Mesothelial cell of epicardium (in vitro differentiated cells): ENCODE results near the gene MFGE8. TPM values are rescaled to one million over a fixed set of nuclear protein-coding genes. Genes with fewer than 3 reads are reported as not detected.

Experiments used
- DNase-seq, 2 experiments: peaks; one replicate each; pipeline ENCODE4 v3.0.0; 2021; ENCODE audit warnings: low spot score in 2 of 2; ENCODE audit not compliant: unreplicated experiment in 2 of 2
- H3K27ac Mint-ChIP-seq: 2 replicates; pipeline ENCODE4 v1.8.0; 2021; ENCODE audit warnings: mixed read lengths
- H3K27me3 Mint-ChIP-seq: 2 replicates; pipeline ENCODE4 v1.8.0; 2021; ENCODE audit warnings: low read depth, mixed read lengths
- H3K36me3 Mint-ChIP-seq: 2 replicates; pipeline ENCODE4 v1.8.0; 2021; ENCODE audit warnings: mixed read lengths
- H3K4me1 Mint-ChIP-seq: 2 replicates; pipeline ENCODE4 v1.8.0; 2021; ENCODE audit warnings: mixed read lengths
- H3K4me3 Mint-ChIP-seq: 2 replicates; pipeline ENCODE4 v1.8.0; 2021; ENCODE audit warnings: mild to moderate bottlenecking, moderate library complexity, mixed read lengths
- H3K9me3 Mint-ChIP-seq: 2 replicates; pipeline ENCODE4 v1.8.0; 2021; ENCODE audit warnings: mixed read lengths
- total RNA-seq: library from RNA; stranded (reverse); gene quantifications from 3 replicates; pipeline ENCODE4 v1.2.1, GENCODE V29; 2021
- TF ChIP-seq, protein P1 (sequence below): fragments of 200-600 bp; sonication (generic); IDR thresholded peaks from one replicate; pipeline ENCODE4 v1.5.0; 2021; ENCODE audit warnings: antibody characterized with exemption; ENCODE audit not compliant: unreplicated experiment

Gene MFGE8
- total RNA-seq, 1 donor from 2014 or later: 181 TPM

DNA sequence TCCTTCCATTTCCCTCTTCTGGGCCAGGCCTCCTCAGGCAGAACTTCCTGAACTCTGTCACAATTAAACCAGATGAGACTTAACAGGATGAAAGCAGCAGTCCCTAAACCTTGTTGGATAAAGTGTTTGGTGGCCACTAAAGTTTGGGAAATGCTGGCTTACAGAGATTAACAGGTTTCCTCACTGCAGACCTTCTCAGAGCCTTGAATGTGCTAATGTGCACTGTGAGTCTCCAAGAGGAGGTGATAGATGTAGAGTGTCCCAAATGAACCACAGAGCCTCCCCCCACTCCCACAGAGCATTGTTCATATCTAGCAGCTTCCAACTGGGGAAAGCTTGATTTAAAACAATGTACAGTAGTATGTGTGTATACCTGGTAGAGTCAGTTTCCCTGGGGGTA lies 60.7 kb downstream of the MFGE8 start:
- H3K27ac Mint-ChIP-seq: no peak overlapping the region

GRCh38 chr15:88849376-88850072 lies 63.7 kb downstream of the MFGE8 start:
- no peak for DNase-seq
- no peaks in the 10 kb centered on the region for H3K4me1 Mint-ChIP-seq
- TF ChIP-seq, protein P1, sequence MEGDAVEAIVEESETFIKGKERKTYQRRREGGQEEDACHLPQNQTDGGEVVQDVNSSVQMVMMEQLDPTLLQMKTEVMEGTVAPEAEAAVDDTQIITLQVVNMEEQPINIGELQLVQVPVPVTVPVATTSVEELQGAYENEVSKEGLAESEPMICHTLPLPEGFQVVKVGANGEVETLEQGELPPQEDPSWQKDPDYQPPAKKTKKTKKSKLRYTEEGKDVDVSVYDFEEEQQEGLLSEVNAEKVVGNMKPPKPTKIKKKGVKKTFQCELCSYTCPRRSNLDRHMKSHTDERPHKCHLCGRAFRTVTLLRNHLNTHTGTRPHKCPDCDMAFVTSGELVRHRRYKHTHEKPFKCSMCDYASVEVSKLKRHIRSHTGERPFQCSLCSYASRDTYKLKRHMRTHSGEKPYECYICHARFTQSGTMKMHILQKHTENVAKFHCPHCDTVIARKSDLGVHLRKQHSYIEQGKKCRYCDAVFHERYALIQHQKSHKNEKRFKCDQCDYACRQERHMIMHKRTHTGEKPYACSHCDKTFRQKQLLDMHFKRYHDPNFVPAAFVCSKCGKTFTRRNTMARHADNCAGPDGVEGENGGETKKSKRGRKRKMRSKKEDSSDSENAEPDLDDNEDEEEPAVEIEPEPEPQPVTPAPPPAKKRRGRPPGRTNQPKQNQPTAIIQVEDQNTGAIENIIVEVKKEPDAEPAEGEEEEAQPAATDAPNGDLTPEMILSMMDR: no peak
- peak overlapping the region; percentile 39 for H3K27ac Mint-ChIP-seq
- H3K9me3 Mint-ChIP-seq: peaks cover 1% of the 10 kb centered on the region
- no peaks in the 10 kb centered on the region for H3K36me3 Mint-ChIP-seq
- H3K27me3 Mint-ChIP-seq: peaks cover 25% of the 10 kb centered on the region
- no peak overlapping the region for H3K4me3 Mint-ChIP-seq

More for the DNA sequence above, 60.7 kb downstream of the MFGE8 start:
- TF ChIP-seq, protein P1: no peak
- Mint-ChIP-seq H3K36me3 (no peaks in the 10 kb centered on the region), H3K4me1 (no peaks in the 10 kb centered on the region), H3K27me3 (peaks cover 26% of the 10 kb centered on the region), H3K4me3 (no peak overlapping the region), H3K9me3 (peaks cover 4% of the 10 kb centered on the region)
- DNase-seq: no peak

Other genes starting within 250 kb of the MFGE8 start
- gene ACAN, start 109.9 kb downstream of the MFGE8 start, total RNA-seq: 0.07 to 0.13 TPM (median 0.09 TPM) in 3 replicates
- 3.5 to 3.9 TPM (median 3.9 TPM) in 3 replicates for gene HAPLN3, start 17.8 kb downstream of the MFGE8 start, total RNA-seq
- gene ABHD2, start 175.1 kb upstream of the MFGE8 start, total RNA-seq: 33.7 to 39.7 TPM (median 39.1 TPM) in 3 replicates